Measurements from ENCODE around the gene PHACTR2. TPM values are rescaled to one million over a fixed set of nuclear protein-coding genes. Genes with fewer than 3 reads are reported as not detected.

Gene PHACTR2
- total and polyA plus RNA-seq, 11 donors, result 10.2 to 101 (median 67.9) TPM

GRCh38 chr6:143687591-143687990, 9.8 kb downstream of the PHACTR2 start:
- 40 to 52% (median 45%) methylated on average over 1 of the region's 1 CpG for WGBS, 4 donors

GRCh38 chr6:143688681-143689080, 10.9 kb downstream of the PHACTR2 start:
- no peak for TF ChIP-seq CTCF (IDR thresholded peaks at IDR 0.05)
- TF ChIP-seq POLR2A (IDR thresholded peaks at IDR 0.05), result no peak
- no peaks in the 10 kb centered on the region for H3K27me3 ChIP-seq
- WGBS, 4 donors, result 82 to 90% (median 85%) methylated on average over 4 of the region's 4 CpGs
- no peaks in the 10 kb centered on the region for H3K36me3 ChIP-seq
- peaks cover 0 to 60% (median 45%) of the 10 kb centered on the region in 12 donors for H3K4me1 ChIP-seq
- DNase-seq (no peak), ATAC-seq (no peak)
- H3K27ac ChIP-seq, result peak overlapping the region in 1 of 12 donors; percentile 69
- no peak overlapping the region for H3K4me3 ChIP-seq
- intact Hi-C loops (cut with DNase I), result loop anchor here in 2 of 10 donors (10.0 kb wide), 1 partner anchor 56 kb away; no protein-coding TSS in a partner anchor
- H3K9me3 ChIP-seq, result peaks cover 0 to under 1% (median 0%) of the 10 kb centered on the region in 12 donors

More at GRCh38 chr6:143687591-143687990, 9.8 kb downstream of the PHACTR2 start:
- H3K4me3 ChIP-seq, result peak overlapping the region in 2 of 12 donors; percentile 0 to 22
- H3K4me1 ChIP-seq, result peaks cover 0 to 54% (median 39%) of the 10 kb centered on the region in 12 donors
- H3K27ac ChIP-seq, result peak overlapping the region in 7 of 12 donors; percentile 8 to 69 (median 59)
- no peaks in the 10 kb centered on the region for H3K27me3 ChIP-seq
- TF ChIP-seq POLR2A (IDR thresholded peaks at IDR 0.05), result no peak
- TF ChIP-seq CTCF (IDR thresholded peaks at IDR 0.05), result no peak
- DNase-seq, result no peak
- H3K9me3 ChIP-seq, result peaks cover 0 to 11% (median 0%) of the 10 kb centered on the region in 12 donors
- H3K36me3 ChIP-seq, result no peaks in the 10 kb centered on the region
- intact Hi-C loops (cut with DNase I), result loop anchor here in 2 of 10 donors (10.0 kb wide), 1 partner anchor 57 kb away; no protein-coding TSS in a partner anchor
- ATAC-seq, result peak in 1 of 4 donors; percentile 30

- no peak for ATAC-seq
- H3K4me1 ChIP-seq, result peaks cover 0 to 71% (median 50%) of the 10 kb centered on the region in 12 donors
- DNase-seq, result no peak
- peak overlapping the region in 1 of 12 donors; percentile 3 for H3K27ac ChIP-seq
- no peaks in the 10 kb centered on the region for H3K27me3 ChIP-seq
- TF ChIP-seq POLR2A (IDR thresholded peaks at IDR 0.05), result no peak
- no peak for TF ChIP-seq CTCF (IDR thresholded peaks at IDR 0.05)
- no peak overlapping the region for H3K4me3 ChIP-seq
- H3K36me3 ChIP-seq, result no peaks in the 10 kb centered on the region
- 71 to 86% (median 78%) methylated on average over 9 of the region's 9 CpGs for WGBS, 4 donors
- intact Hi-C loops (cut with DNase I), result loop anchor here in 2 of 10 donors (10.0 kb wide), 1 partner anchor 55 kb away; no protein-coding TSS in a partner anchor
- no peaks in the 10 kb centered on the region for H3K9me3 ChIP-seq
Measured at GRCh38 chr6:143689852-143690251, 12.1 kb downstream of the PHACTR2 start.

- WGBS, 4 donors, result 60 to 76% (median 69%) methylated on average over 1 of the region's 1 CpG
- DNase-seq, result no peak
- H3K4me1 ChIP-seq, result peaks cover 4 to 84% (median 60%) of the 10 kb centered on the region in 12 donors
Measured at GRCh38 chr6:143691155-143691554, 13.4 kb downstream of the PHACTR2 start.

More at GRCh38 chr6:143691155-143691554, 13.4 kb downstream of the PHACTR2 start:
- Histone ChIP-seq H3K9me3 (no peaks in the 10 kb centered on the region), H3K27me3 (no peaks in the 10 kb centered on the region), H3K36me3 (no peaks in the 10 kb centered on the region), H3K27ac (peak overlapping the region in 3 of 12 donors; percentile 3 to 52 (median 31)), H3K4me3 (no peak overlapping the region)
- intact Hi-C loops (cut with DNase I), result no loop called here
- ATAC-seq, result no peak
- TF ChIP-seq POLR2A (IDR thresholded peaks at IDR 0.05), result no peak

All from heart left ventricle (tissue), 16 donors.